OCI-LY1 (cell line): ENCODE data around the gene ARHGEF28.

Source experiments
- H2AFZ ChIP-seq: fragments of 200-600 bp; sonication (generic), shearing (Covaris generic); 2 replicates; pipeline ENCODE4 v1.6.0; 2014; ENCODE audit warnings: antibody characterized with exemption, mild to moderate bottlenecking, low read length
- H3F3A ChIP-seq: fragments of 200-600 bp; sonication (generic), shearing (Covaris generic); 2 replicates; pipeline ENCODE4 v1.6.0; 2014; ENCODE audit warnings: mild to moderate bottlenecking, antibody characterized with exemption, low read length, moderate library complexity; ENCODE audit not compliant: insufficient read depth
- H3K27ac ChIP-seq: fragments of 200-600 bp; sonication (generic); 2 replicates; pipeline ENCODE4 v1.5.1; 2014; ENCODE audit warnings: low read length, mixed run types, mild to moderate bottlenecking, low read depth; ENCODE audit not compliant: poor library complexity, severe bottlenecking
- H3K27me3 ChIP-seq: fragments of 200-600 bp; sonication (generic); 2 replicates; pipeline ENCODE4 v1.6.0; 2014; ENCODE audit warnings: antibody characterized with exemption, mild to moderate bottlenecking, low read length, moderate library complexity; ENCODE audit not compliant: insufficient read depth
- H3K36me3 ChIP-seq: fragments of 200-600 bp; sonication (generic); 2 replicates; pipeline ENCODE4 v1.6.1; 2014; ENCODE audit warnings: mild to moderate bottlenecking, antibody characterized with exemption, low read length, moderate library complexity, mixed read lengths; ENCODE audit not compliant: insufficient read depth
- H3K4me1 ChIP-seq: fragments of 200-600 bp; sonication (generic); 2 replicates; pipeline ENCODE4 v1.5.1; 2014; ENCODE audit warnings: mild to moderate bottlenecking, low read length, moderate library complexity; ENCODE audit not compliant: insufficient read depth, severe bottlenecking
- H3K4me2 ChIP-seq: fragments of 200-600 bp; sonication (generic), shearing (Covaris generic); 2 replicates; pipeline ENCODE4 v1.6.1; 2014; ENCODE audit warnings: low read length
- H3K4me3 ChIP-seq: fragments of 200-600 bp; sonication (generic); 2 replicates; pipeline ENCODE4 v1.5.1; 2014; ENCODE audit warnings: low read length, low read depth, mild to moderate bottlenecking, mixed read lengths; ENCODE audit not compliant: poor library complexity, severe bottlenecking
- H3K79me2 ChIP-seq: fragments of 200-600 bp; shearing (Covaris generic); 2 replicates; pipeline ENCODE4 v1.6.1; 2016; ENCODE audit warnings: mixed run types, low read length, mixed read lengths; ENCODE audit not compliant: insufficient read depth
- H3K9ac ChIP-seq: fragments of 200-600 bp; sonication (generic), shearing (Covaris generic); 2 replicates; pipeline ENCODE4 v1.6.1; 2014; ENCODE audit warnings: mild to moderate bottlenecking, low read length, mixed read lengths
- H3K9me2 ChIP-seq: fragments of 200-600 bp; sonication (generic), shearing (Covaris generic); 2 replicates; pipeline ENCODE4 v1.6.1; 2014; ENCODE audit warnings: low read depth, mild to moderate bottlenecking, low read length, mixed read lengths
- H3K9me3 ChIP-seq: fragments of 200-600 bp; shearing (Covaris generic); 2 replicates; pipeline ENCODE4 v1.6.1; 2014; ENCODE audit warnings: low read length, mixed read lengths
- H4K20me1 ChIP-seq: fragments of 200-600 bp; sonication (generic), shearing (Covaris generic); 2 replicates; pipeline ENCODE4 v1.6.0; 2016; ENCODE audit warnings: mild to moderate bottlenecking, low read length; ENCODE audit not compliant: insufficient read depth
- CTCF ChIP-seq: fragments of 200-600 bp; sonication (generic), shearing (Covaris generic); IDR thresholded peaks from 2 replicates; pipeline ENCODE4 v1.5.1; 2017; ENCODE audit warnings: mild to moderate bottlenecking, antibody characterized with exemption, low read length, moderate library complexity, mixed read lengths
- EZH2 ChIP-seq: fragments of 200-600 bp; sonication (generic), shearing (Covaris generic); IDR thresholded peaks from 2 replicates; pipeline ENCODE4 v1.8.0; 2017; ENCODE audit warnings: borderline replicate concordance, mixed run types, mild to moderate bottlenecking, antibody characterized with exemption, low read length, moderate library complexity, mixed read lengths

The ARHGEF28 gene

GRCh38 chr5:73692981-73693380, 67.0 kb downstream of the ARHGEF28 start:
- H3K9ac ChIP-seq = no peak overlapping the region
- no peak overlapping the region for H3K4me2 ChIP-seq

GRCh38 chr5:73693573-73694061, 67.6 kb downstream of the ARHGEF28 start:
- Histone ChIP-seq H3K9me2 (no peaks in the 10 kb centered on the region), H3F3A (no peaks in the 10 kb centered on the region), H3K27ac (no peak overlapping the region), H3K9me3 (no peaks in the 10 kb centered on the region), H3K27me3 (no peaks in the 10 kb centered on the region), H3K4me2 (no peak overlapping the region), H3K9ac (no peak overlapping the region), H3K4me1 (no peaks in the 10 kb centered on the region), H3K4me3 (no peak overlapping the region), H3K36me3 (no peaks in the 10 kb centered on the region), H4K20me1 (no peaks in the 10 kb centered on the region), H3K79me2 (no peaks in the 10 kb centered on the region), H2AFZ (no peak overlapping the region)
- TF ChIP-seq EZH2 = no peak
- peak; percentile 25; the same call in 1 of the 2 replicates for TF ChIP-seq CTCF

More at GRCh38 chr5:73692981-73693380, 67.0 kb downstream of the ARHGEF28 start:
- Histone ChIP-seq H3K4me3 (no peak overlapping the region), H3K4me1 (no peaks in the 10 kb centered on the region), H3K9me2 (no peaks in the 10 kb centered on the region), H3K36me3 (no peaks in the 10 kb centered on the region), H3K79me2 (no peaks in the 10 kb centered on the region), H3K27ac (no peak overlapping the region), H3F3A (no peaks in the 10 kb centered on the region), H2AFZ (no peak overlapping the region), H3K9me3 (no peaks in the 10 kb centered on the region), H3K27me3 (no peaks in the 10 kb centered on the region), H4K20me1 (no peaks in the 10 kb centered on the region)
- TF ChIP-seq EZH2 (no peak), CTCF (no peak)

DNA sequence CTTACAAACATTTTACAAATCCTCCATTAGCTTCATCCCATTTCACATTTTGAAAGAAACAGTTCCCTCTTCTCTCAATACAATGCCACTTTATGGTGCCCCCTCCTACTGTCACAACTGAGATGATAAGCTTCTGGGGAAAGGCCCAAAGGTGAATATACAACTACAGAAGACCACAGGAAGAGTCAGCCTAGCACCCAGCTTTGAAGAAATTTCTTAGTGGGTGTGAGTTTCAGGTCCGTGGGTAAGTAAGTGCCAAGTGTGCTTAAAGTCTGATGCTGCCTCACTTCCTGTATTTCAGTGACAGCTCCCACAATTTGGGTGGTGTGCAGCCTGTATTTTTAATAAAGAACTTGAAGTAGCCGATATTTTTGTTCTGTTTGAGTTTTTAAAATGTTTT, 68.1 kb downstream of the ARHGEF28 start:
- Histone ChIP-seq H3K27me3 (no peaks in the 10 kb centered on the region), H3K9me3 (no peaks in the 10 kb centered on the region), H3K79me2 (no peaks in the 10 kb centered on the region), H3K4me3 (no peak overlapping the region), H3F3A (no peaks in the 10 kb centered on the region), H3K9ac (no peak overlapping the region), H3K36me3 (no peaks in the 10 kb centered on the region), H3K9me2 (no peaks in the 10 kb centered on the region), H3K27ac (no peak overlapping the region), H4K20me1 (no peaks in the 10 kb centered on the region), H2AFZ (no peak overlapping the region), H3K4me2 (no peak overlapping the region), H3K4me1 (no peaks in the 10 kb centered on the region)
- no peak for TF ChIP-seq EZH2

DNA sequence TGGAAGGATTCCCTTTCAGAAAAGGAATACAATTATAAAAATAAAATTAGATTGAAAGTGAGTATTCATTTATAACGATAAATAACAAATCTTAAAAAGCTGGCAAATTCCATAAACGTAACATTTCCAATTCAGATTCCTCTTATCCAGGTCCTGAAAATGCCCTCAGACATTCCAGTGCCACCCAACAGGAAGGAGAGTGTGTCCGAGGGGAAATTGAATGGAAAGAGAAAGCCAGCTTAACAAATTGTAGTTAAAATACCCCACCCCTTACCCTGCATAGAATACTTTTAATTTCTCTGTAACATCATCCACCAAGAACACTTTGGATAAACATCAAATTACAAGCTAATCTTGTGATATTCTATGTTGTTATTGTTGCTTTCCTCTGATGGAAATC, 72.0 kb downstream of the ARHGEF28 start:
- Histone ChIP-seq H3K36me3 (no peaks in the 10 kb centered on the region), H3K4me2 (no peak overlapping the region), H4K20me1 (no peaks in the 10 kb centered on the region), H3K27me3 (no peaks in the 10 kb centered on the region), H3K27ac (no peak overlapping the region), H3K9me2 (no peaks in the 10 kb centered on the region), H3K4me3 (no peak overlapping the region), H3K9ac (no peak overlapping the region), H3F3A (no peaks in the 10 kb centered on the region), H2AFZ (no peak overlapping the region), H3K9me3 (no peaks in the 10 kb centered on the region), H3K4me1 (no peaks in the 10 kb centered on the region), H3K79me2 (no peaks in the 10 kb centered on the region)
- TF ChIP-seq EZH2 (no peak), CTCF (no peak)
